Activated CD4-positive, alpha-beta memory T cell treated with anti-CD3 and anti-CD28 coated beads, Interleukin-2, amount 10 ng/mL, durations not matched to agents 7 days and 5 days (primary cell): Measurements from ENCODE around the gene ENTHD1. TPM values are rescaled to one million over a fixed set of nuclear protein-coding genes. Genes with fewer than 3 reads are reported as not detected.

Source experiments
- CTCF ChIA-PET: fragments of 350-600 bp; sonication (Branson Sonifier 250); formaldehyde crosslinking; loops from one replicate; lab custom pipeline; 2021; ENCODE audit warnings: antibody characterized with exemption, inconsistent platforms; lab: Charles Lee
- POLR2A ChIA-PET: fragments of 350-600 bp; sonication (Branson Sonifier 250); formaldehyde crosslinking; loops from one replicate; lab custom pipeline; 2021; ENCODE audit warnings: antibody characterized with exemption; lab: Charles Lee
- DNase-seq: peaks from one replicate; pipeline ENCODE4 v3.0.0-alpha.2; 2020
- H3K27ac Mint-ChIP-seq: one replicate; pipeline ENCODE4 v1.8.0; 2021; ENCODE audit warnings: mild to moderate bottlenecking, mixed read lengths
- H3K27me3 Mint-ChIP-seq: one replicate; pipeline ENCODE4 v1.8.0; 2021; ENCODE audit warnings: mixed read lengths
- H3K36me3 Mint-ChIP-seq: one replicate; pipeline ENCODE4 v1.8.0; 2021; ENCODE audit warnings: low read depth, mixed read lengths
- H3K4me1 Mint-ChIP-seq: one replicate; pipeline ENCODE4 v1.8.0; 2021; ENCODE audit warnings: mixed read lengths
- H3K4me3 Mint-ChIP-seq: one replicate; pipeline ENCODE4 v1.8.0; 2021; ENCODE audit warnings: mild to moderate bottlenecking, mixed read lengths
- H3K9me3 Mint-ChIP-seq: one replicate; pipeline ENCODE4 v1.8.0; 2021; ENCODE audit warnings: mixed read lengths
- total RNA-seq, 2 experiments: library from RNA; stranded (reverse); gene quantifications; one replicate each; pipeline ENCODE4 v1.2.3, GENCODE V29; 2021

The ENTHD1 gene
- total RNA-seq, 2 experiments from 2014 or later, result 0.13 TPM; not detected in 1

- no peaks in the 10 kb centered on the region for H3K4me1 Mint-ChIP-seq
- ChIA-PET CTCF (no interaction called here), POLR2A (no interaction called here)
- H3K4me3 Mint-ChIP-seq, result no peak overlapping the region
- H3K36me3 Mint-ChIP-seq, result no peaks in the 10 kb centered on the region
- DNase-seq, result no peak
- no peak overlapping the region for H3K27ac Mint-ChIP-seq
- H3K27me3 Mint-ChIP-seq, result peaks cover 13% of the 10 kb centered on the region
- H3K9me3 Mint-ChIP-seq, result no peaks in the 10 kb centered on the region
Observed at GRCh38 chr22:39729141-39729934, 164.2 kb downstream of the ENTHD1 start.

- Mint-ChIP-seq H3K9me3 (no peaks in the 10 kb centered on the region), H3K4me1 (no peaks in the 10 kb centered on the region), H3K36me3 (no peaks in the 10 kb centered on the region), H3K27ac (no peak overlapping the region), H3K4me3 (no peak overlapping the region), H3K27me3 (peaks cover 13% of the 10 kb centered on the region)
- DNase-seq, result no peak
- POLR2A ChIA-PET, result no interaction called here
- CTCF ChIA-PET, result no interaction called here
Observed at GRCh38 chr22:39728236-39728860, 165.2 kb downstream of the ENTHD1 start.

- H3K27me3 Mint-ChIP-seq, result peaks cover 7% of the 10 kb centered on the region
- H3K9me3 Mint-ChIP-seq, result no peaks in the 10 kb centered on the region
- H3K4me1 Mint-ChIP-seq, result peaks cover 2% of the 10 kb centered on the region
- DNase-seq, result no peak
- CTCF ChIA-PET, result no interaction called here
- no peaks in the 10 kb centered on the region for H3K36me3 Mint-ChIP-seq
- POLR2A ChIA-PET, result no interaction called here
- no peak overlapping the region for H3K4me3 Mint-ChIP-seq
- no peak overlapping the region for H3K27ac Mint-ChIP-seq
Observed at GRCh38 chr22:39727541-39727940, 166.0 kb downstream of the ENTHD1 start.

- Mint-ChIP-seq H3K4me3 (no peak overlapping the region), H3K9me3 (peaks cover 6% of the 10 kb centered on the region), H3K36me3 (no peaks in the 10 kb centered on the region), H3K4me1 (peaks cover 11% of the 10 kb centered on the region), H3K27ac (no peak overlapping the region), H3K27me3 (peaks cover 10% of the 10 kb centered on the region)
- POLR2A ChIA-PET, result no interaction called here
- CTCF ChIA-PET, result no interaction called here
- peak; percentile 9 for DNase-seq
Observed at GRCh38 chr22:39725351-39726035, 168.1 kb downstream of the ENTHD1 start.

- peaks cover 12% of the 10 kb centered on the region for H3K4me1 Mint-ChIP-seq
- no peaks in the 10 kb centered on the region for H3K36me3 Mint-ChIP-seq
- POLR2A ChIA-PET, result no interaction called here
- H3K9me3 Mint-ChIP-seq, result peaks cover 6% of the 10 kb centered on the region
- DNase-seq, result peak; percentile 13
- CTCF ChIA-PET, result no interaction called here
- no peak overlapping the region for H3K4me3 Mint-ChIP-seq
- no peak overlapping the region for H3K27ac Mint-ChIP-seq
- H3K27me3 Mint-ChIP-seq, result peaks cover 12% of the 10 kb centered on the region
Observed at GRCh38 chr22:39724857-39725256, 168.7 kb downstream of the ENTHD1 start.

GRCh38 chr22:39724390-39724789 lies 169.2 kb downstream of the ENTHD1 start:
- CTCF ChIA-PET, result no interaction called here
- no peak overlapping the region for H3K27ac Mint-ChIP-seq
- H3K9me3 Mint-ChIP-seq, result peaks cover 6% of the 10 kb centered on the region

GRCh38 chr22:39723899-39724351 lies 169.6 kb downstream of the ENTHD1 start:
- POLR2A ChIA-PET, result no interaction called here
- no peaks in the 10 kb centered on the region for H3K36me3 Mint-ChIP-seq

More at GRCh38 chr22:39724390-39724789, 169.2 kb downstream of the ENTHD1 start:
- no peak for DNase-seq
- Mint-ChIP-seq H3K27me3 (peaks cover 12% of the 10 kb centered on the region), H3K4me3 (no peak overlapping the region), H3K36me3 (no peaks in the 10 kb centered on the region), H3K4me1 (peaks cover 14% of the 10 kb centered on the region)
- POLR2A ChIA-PET, result no interaction called here

GRCh38 chr22:39723463-39723862 lies 170.1 kb downstream of the ENTHD1 start:
- Mint-ChIP-seq H3K27ac (no peak overlapping the region), H3K4me3 (no peak overlapping the region), H3K36me3 (no peaks in the 10 kb centered on the region), H3K9me3 (peaks cover 6% of the 10 kb centered on the region), H3K27me3 (peaks cover 12% of the 10 kb centered on the region), H3K4me1 (peaks cover 17% of the 10 kb centered on the region)
- DNase-seq, result peak; percentile 5
- POLR2A ChIA-PET, result no interaction called here
- CTCF ChIA-PET, result no interaction called here

More at GRCh38 chr22:39723899-39724351, 169.6 kb downstream of the ENTHD1 start:
- Mint-ChIP-seq H3K4me1 (peaks cover 17% of the 10 kb centered on the region), H3K27ac (no peak overlapping the region), H3K4me3 (no peak overlapping the region), H3K9me3 (peaks cover 6% of the 10 kb centered on the region), H3K27me3 (peaks cover 12% of the 10 kb centered on the region)
- peak; percentile 12 for DNase-seq
- CTCF ChIA-PET, result no interaction called here

- ChIA-PET POLR2A (no interaction called here), CTCF (no interaction called here)
- peaks cover 12% of the 10 kb centered on the region for H3K27me3 Mint-ChIP-seq
- no peak overlapping the region for H3K4me3 Mint-ChIP-seq
- no peaks in the 10 kb centered on the region for H3K36me3 Mint-ChIP-seq
- peaks cover 6% of the 10 kb centered on the region for H3K9me3 Mint-ChIP-seq
- no peak overlapping the region for H3K27ac Mint-ChIP-seq
- H3K4me1 Mint-ChIP-seq, result peaks cover 17% of the 10 kb centered on the region
- peak; percentile 13 for DNase-seq
Observed at GRCh38 chr22:39722501-39722900, 171.1 kb downstream of the ENTHD1 start.

- H3K27me3 Mint-ChIP-seq, result peaks cover 11% of the 10 kb centered on the region
- CTCF ChIA-PET, result interaction anchor here (1.5 kb wide), 1 partner anchor 211 kb away, joined by 4 read pairs; no protein-coding TSS in a partner anchor
- H3K4me1 Mint-ChIP-seq, result peaks cover 17% of the 10 kb centered on the region
- H3K27ac Mint-ChIP-seq, result no peak overlapping the region
- no peak overlapping the region for H3K4me3 Mint-ChIP-seq
- DNase-seq, result no peak
- H3K36me3 Mint-ChIP-seq, result no peaks in the 10 kb centered on the region
- H3K9me3 Mint-ChIP-seq, result peaks cover 6% of the 10 kb centered on the region
- POLR2A ChIA-PET, result no interaction called here
Observed at GRCh38 chr22:39722032-39722325, 171.6 kb downstream of the ENTHD1 start.

- Mint-ChIP-seq H3K36me3 (no peaks in the 10 kb centered on the region), H3K9me3 (peaks cover 6% of the 10 kb centered on the region), H3K27me3 (peaks cover 6% of the 10 kb centered on the region), H3K4me1 (peaks cover 17% of the 10 kb centered on the region), H3K27ac (no peak overlapping the region), H3K4me3 (no peak overlapping the region)
- ChIA-PET CTCF (interaction anchor here (1.5 kb wide), 1 partner anchor 211 kb away, joined by 4 read pairs; no protein-coding TSS in a partner anchor), POLR2A (no interaction called here)
- DNase-seq, result no peak
Observed at GRCh38 chr22:39721206-39722031, 172.1 kb downstream of the ENTHD1 start.

GRCh38 chr22:39719559-39720450 lies 173.8 kb downstream of the ENTHD1 start:
- CTCF ChIA-PET, result no interaction called here
- no peak overlapping the region for H3K27ac Mint-ChIP-seq
- POLR2A ChIA-PET, result no interaction called here

More at GRCh38 chr22:39719559-39720450, 173.8 kb downstream of the ENTHD1 start:
- no peak for DNase-seq
- H3K4me3 Mint-ChIP-seq, result no peak overlapping the region
- H3K9me3 Mint-ChIP-seq, result peaks cover 6% of the 10 kb centered on the region
- H3K4me1 Mint-ChIP-seq, result peaks cover 17% of the 10 kb centered on the region
- H3K36me3 Mint-ChIP-seq, result no peaks in the 10 kb centered on the region
- H3K27me3 Mint-ChIP-seq, result peaks cover 6% of the 10 kb centered on the region
